GM23338 (cell line): ENCODE data around the gene NVL. TPM values are rescaled to one million over a fixed set of nuclear protein-coding genes. Genes with fewer than 3 reads are reported as not detected.
A peak's percentile ranks its signal among the peaks of the same experiment; 100 is the strongest.

Experiments
- ATAC-seq: fragments of 200-7000 bp; cut with Tn5 transposase; 3 replicates; pipeline ENCODE4 v1.9.1; 2020
- DNase-seq: peaks from one replicate; pipeline ENCODE4 v3.0.0-alpha.2; 2015; ENCODE audit warnings: low spot score
- H2AFZ ChIP-seq: fragments of 200-600 bp; sonication (generic); 2 replicates; pipeline ENCODE4 v1.8.0; 2016; ENCODE audit warnings: antibody characterized with exemption, mild to moderate bottlenecking, moderate library complexity
- H3F3A ChIP-seq: fragments of 200-600 bp; sonication (generic); replicated peaks from 2 replicates; pipeline ENCODE4 v1.8.0; 2017; ENCODE audit warnings: antibody characterized with exemption, mixed run types, low read depth
- H3K27ac ChIP-seq: fragments of 200-600 bp; sonication (generic); 2 replicates; pipeline ENCODE4 v1.6.1; 2016; ENCODE audit warnings: low read depth
- H3K27me3 ChIP-seq: fragments of 200-600 bp; sonication (generic); 2 replicates; pipeline ENCODE4 v1.8.0; 2016; ENCODE audit warnings: mild to moderate bottlenecking, mixed run types, moderate library complexity; ENCODE audit not compliant: insufficient read depth
- H3K36me3 ChIP-seq: fragments of 200-600 bp; sonication (generic); 2 replicates; pipeline ENCODE4 v1.8.0; 2016; ENCODE audit warnings: mild to moderate bottlenecking; ENCODE audit not compliant: insufficient read depth
- H3K4me1 ChIP-seq: fragments of 200-600 bp; sonication (generic); 2 replicates; pipeline ENCODE4 v1.8.0; 2016; ENCODE audit warnings: mild to moderate bottlenecking, moderate library complexity; ENCODE audit not compliant: insufficient read depth
- H3K4me2 ChIP-seq: fragments of 200-600 bp; sonication (generic); 2 replicates; pipeline ENCODE4 v1.7.1; 2017; ENCODE audit warnings: mixed run types
- H3K4me3 ChIP-seq: fragments of 200-600 bp; sonication (generic); 2 replicates; pipeline ENCODE4 v1.6.1; 2016; ENCODE audit warnings: mixed run types
- H3K79me2 ChIP-seq: fragments of 200-600 bp; sonication (generic); replicated peaks from 2 replicates; pipeline ENCODE4 v1.8.0; 2017; ENCODE audit warnings: mild to moderate bottlenecking; ENCODE audit not compliant: insufficient read depth
- H3K9me2 ChIP-seq: fragments of 200-600 bp; sonication (generic); 2 replicates; pipeline ENCODE4 v1.8.0; 2017; ENCODE audit not compliant: insufficient read depth
- H4K20me1 ChIP-seq: fragments of 200-600 bp; sonication (generic); replicated peaks from 2 replicates; pipeline ENCODE4 v1.8.0; 2017; ENCODE audit warnings: mild to moderate bottlenecking; ENCODE audit not compliant: insufficient read depth
- H3K27ac Mint-ChIP-seq: 2 replicates; pipeline ENCODE4 v1.8.0; 2020; ENCODE audit warnings: inconsistent platforms, mild to moderate bottlenecking, moderate library complexity, mixed read lengths
- H3K27me3 Mint-ChIP-seq: 3 replicates; pipeline ENCODE4 v1.8.0; 2022; ENCODE audit warnings: low read depth, mild to moderate bottlenecking, moderate library complexity, mixed read lengths, inconsistent platforms; ENCODE audit not compliant: insufficient read depth, poor library complexity
- H3K36me3 Mint-ChIP-seq: 3 replicates; pipeline ENCODE4 v1.8.0; 2021; ENCODE audit warnings: low read depth, mild to moderate bottlenecking, inconsistent platforms, moderate library complexity, mixed read lengths
- H3K4me1 Mint-ChIP-seq: 3 replicates; pipeline ENCODE4 v1.8.0; 2020; ENCODE audit warnings: mild to moderate bottlenecking, inconsistent platforms, mixed read lengths
- H3K4me3 Mint-ChIP-seq: 3 replicates; pipeline ENCODE4 v1.8.0; 2021; ENCODE audit warnings: moderate library complexity, mild to moderate bottlenecking, inconsistent platforms, mixed read lengths
- H3K9me3 Mint-ChIP-seq: 3 replicates; pipeline ENCODE4 v1.8.0; 2020; ENCODE audit warnings: moderate library complexity, mild to moderate bottlenecking, inconsistent platforms, mixed read lengths
- CREB1 ChIP-seq: fragments of 250-450 bp; sonication (Bioruptor Pico); IDR thresholded peaks from 2 replicates; pipeline ENCODE4 v1.5.0; 2020; ENCODE audit warnings: low read depth, mild to moderate bottlenecking, moderate library complexity
- ETS1 ChIP-seq: IDR thresholded peaks from 2 replicates; pipeline ENCODE4 v1.6.1; 2016; ENCODE audit warnings: antibody characterized with exemption
- EZH2 ChIP-seq: fragments of 200-600 bp; sonication (generic); IDR thresholded peaks from one replicate; pipeline ENCODE4 v1.8.0; 2017; ENCODE audit warnings: antibody characterized with exemption, mild to moderate bottlenecking, low read depth; ENCODE audit not compliant: unreplicated experiment
- EZH2phosphoT487 ChIP-seq: fragments of 200-600 bp; sonication (generic); IDR thresholded peaks from one replicate; pipeline ENCODE4 v1.8.1; 2018; ENCODE audit warnings: antibody characterized with exemption; ENCODE audit not compliant: unreplicated experiment
- JUNB ChIP-seq: IDR thresholded peaks from one replicate; pipeline ENCODE4 v1.6.1; 2016; ENCODE audit warnings: antibody characterized with exemption; ENCODE audit not compliant: unreplicated experiment
- NANOG ChIP-seq: IDR thresholded peaks from 2 replicates; pipeline ENCODE4 v1.6.1; 2016; ENCODE audit warnings: antibody characterized with exemption, borderline replicate concordance
- POLR2AphosphoS5 ChIP-seq: IDR thresholded peaks from 2 replicates; pipeline ENCODE4 v1.6.1; 2016; ENCODE audit warnings: antibody characterized with exemption, low read depth
- REST ChIP-seq: IDR thresholded peaks from one replicate; pipeline ENCODE4 v1.6.1; 2018; ENCODE audit warnings: antibody characterized with exemption; ENCODE audit not compliant: unreplicated experiment
- STAT1 ChIP-seq: IDR thresholded peaks from one replicate; pipeline ENCODE4 v1.6.1; 2016; ENCODE audit warnings: antibody characterized with exemption; ENCODE audit not compliant: unreplicated experiment
- ZNF114 ChIP-seq: fragments of 250-450 bp; sonication (Bioruptor Pico); IDR thresholded peaks from 2 replicates; pipeline ENCODE4 v1.5.0; 2020; ENCODE audit warnings: mild to moderate bottlenecking, moderate library complexity
- ZNF331 ChIP-seq: fragments of 250-450 bp; sonication (Bioruptor Pico); IDR thresholded peaks from 2 replicates; pipeline ENCODE4 v1.5.0; 2020; ENCODE audit warnings: low read depth, mild to moderate bottlenecking, moderate library complexity
- ZNF462 ChIP-seq: fragments of 250-450 bp; sonication (Bioruptor Pico); IDR thresholded peaks from 2 replicates; pipeline ENCODE4 v1.5.0; 2020; ENCODE audit warnings: mild to moderate bottlenecking, moderate library complexity
- long read RNA-seq: library from polyadenylated mRNA; unstranded; transcript quantifications from one replicate; pipeline ENCODE4 v2.0.0, GENCODE V29; 2020; ENCODE audit not compliant: unreplicated experiment
- polyA plus RNA-seq: library from polyadenylated mRNA; unstranded; fragments of >200 nt; fragmentation: Nextera tagmentation; extraction: Ambion mirVana; gene quantifications from 2 replicates; pipeline ENCODE4 v1.2.1, GENCODE V29; 2016
- total RNA-seq: library from RNA; depleted of rRNA; stranded (reverse); fragments of >200 nt; shearing (Covaris generic); gene quantifications from 2 replicates; pipeline ENCODE4 v1.2.3, GENCODE V29; 2014; rRNA removed

The NVL gene
- total RNA-seq (35.3 and 44.4 TPM in 2 replicates), polyA plus RNA-seq (62.2 and 71.7 TPM in 2 replicates)
- long read RNA-seq, transcript NVL-201 (23 exons, 3,123 nt) = major isoform, 6 of 18 reads
- long read RNA-seq, partial matches to known transcripts = 7 of 18 reads
- long read RNA-seq, other reads (novel, unspliced or antisense) = 5 of 18 reads

GRCh38 chr1:224329842-224330753 lies at the start of gene NVL:
NVL (minus strand) TSS chr1:224330172; CDS start chr1:224330127, 45 bp downstream.
- Mint-ChIP-seq H3K4me1 (peaks cover 17% of the 10 kb centered on the region; the same call in 2 of the 3 replicates), H3K36me3 (peaks cover 5% of the 10 kb centered on the region; the same call in 2 of the 3 replicates), H3K27me3 (peaks cover 3% of the 10 kb centered on the region), H3K9me3 (no peaks in the 10 kb centered on the region), H3K27ac (peak within 1 kb of the TSS; percentile 100), H3K4me3 (peak within 1 kb of the TSS; percentile 96)
- Histone ChIP-seq H3K4me3 (peak within 1 kb of the TSS; percentile 93), H3K4me2 (peak within 1 kb of the TSS; percentile 74), H3F3A (no peaks in the 10 kb centered on the region), H3K4me1 (peaks cover 7% of the 10 kb centered on the region; the same call in 1 of the 2 replicates), H3K79me2 (peaks cover 48% of the 10 kb centered on the region), H2AFZ (peak within 1 kb of the TSS; percentile 72), H4K20me1 (peaks cover 8% of the 10 kb centered on the region; the same call in 1 of the 2 replicates), H3K36me3 (no peaks in the 10 kb centered on the region), H3K27me3 (no peaks in the 10 kb centered on the region), H3K27ac (peak within 1 kb of the TSS; percentile 97), H3K9me2 (no peaks in the 10 kb centered on the region)
- DNase-seq = peak; percentile 97
- peak; percentile 94 for ATAC-seq
- TF ChIP-seq ZNF462 (CRISPR knock-in tag) (no peak), POLR2AphosphoS5 (peak; percentile 48), ZNF114 (CRISPR knock-in tag) (no peak), NANOG (no peak), JUNB (no peak), ETS1 (peak; percentile 62), EZH2phosphoT487 (no peak), STAT1 (no peak), EZH2 (no peak), CREB1 (CRISPR knock-in tag) (peak; percentile 47; the same call in 1 of the 2 replicates), REST (no peak), ZNF331 (CRISPR knock-in tag) (no peak)
